Sigmoid colon (tissue), 3 donors: ENCODE results near the gene RAPSN.

Experiments used
- CTCF ChIP-seq, 4 experiments: fragments of 450-650 bp in 3 of 4; fragments of 200-600 bp in 1 of 4; IDR thresholded peaks; one replicate each; pipeline ENCODE4 v1.5.1; 2016 to 2019; ENCODE audit warnings: antibody characterized with exemption in 4 of 4, mild to moderate bottlenecking in 3 of 4, moderate library complexity in 2 of 4
- POLR2A ChIP-seq, 2 donors: fragments of 450-650 bp; IDR thresholded peaks; one replicate each; pipeline ENCODE4 v1.6.1; 2016; ENCODE audit warnings: antibody characterized with exemption in 2 of 2, mild to moderate bottlenecking in 2 of 2, moderate library complexity in 2 of 2

GRCh38 chr11:47477323-47477722, 28.4 kb upstream of the RAPSN start:
- TF ChIP-seq CTCF (IDR thresholded peaks at IDR 0.05) (no peak), POLR2A (IDR thresholded peaks at IDR 0.05) (no peak)
